Cardiac fibroblast (primary cell): ENCODE results near the gene MORC2.
A peak's percentile ranks its signal among the peaks of the same experiment; 100 is the strongest.

Source experiments
- DNase-seq, 2 donors: peaks; one replicate each; pipeline versions ENCODE4 v3.0.0 to v3.0.0-alpha.2; 2010; ENCODE audit warnings: low read depth in 2 of 2
- H3K4me3 ChIP-seq, 2 donors: replicated peaks in 1 of 2; 1 replicate in 1 of 2; 2 replicates in 1 of 2; pipeline ENCODE4 v1.5.1; 2011; ENCODE audit warnings: low read depth in 2 of 2, low read length in 2 of 2, mild to moderate bottlenecking in 2 of 2, moderate library complexity in 1 of 2
- CTCF ChIP-seq: IDR thresholded peaks from one replicate; pipeline ENCODE4 v1.5.1; 2011; ENCODE audit warnings: low read depth, mild to moderate bottlenecking, low read length, inconsistent platforms

Gene MORC2

GRCh38 chr22:30923168-30923900, 45.2 kb downstream of the MORC2 start:
- no peak for DNase-seq
- TF ChIP-seq CTCF, result no peak
- no peak overlapping the region for H3K4me3 ChIP-seq

GRCh38 chr22:30922151-30922611, 46.4 kb downstream of the MORC2 start:
- H3K4me3 ChIP-seq, result peak overlapping the region; percentile 26 to 40
- peak; percentile 53 to 69 for DNase-seq
- no peak for TF ChIP-seq CTCF

- peak in 1 of 2 donors; percentile 4 for DNase-seq
These were observed 47.5 kb downstream of the MORC2 start for GRCh38 chr22:30921108-30921507.

DNA sequence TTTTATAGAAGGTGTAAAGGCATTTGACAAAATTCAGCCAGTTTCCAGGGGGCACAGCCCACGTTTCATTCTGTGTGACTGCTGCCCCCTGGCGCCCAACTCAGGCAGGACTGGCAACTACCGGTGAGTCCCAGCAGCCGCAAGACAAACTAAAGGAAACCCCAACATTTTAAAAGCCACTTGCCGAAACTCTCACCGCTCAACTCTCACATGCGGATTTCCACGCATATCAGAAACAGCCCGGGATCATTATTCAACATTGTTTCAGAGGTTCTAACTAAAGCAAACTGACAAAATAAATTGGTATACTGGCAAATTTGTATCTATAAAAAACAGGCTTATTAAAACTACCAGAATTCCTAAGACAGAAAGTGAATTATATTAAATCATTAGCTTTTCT, 48.2 kb downstream of the MORC2 start:
- peak; percentile 74 to 75 for DNase-seq
- TF ChIP-seq CTCF, result peak; percentile 86
- no peak overlapping the region for H3K4me3 ChIP-seq

More at GRCh38 chr22:30921108-30921507, 47.5 kb downstream of the MORC2 start:
- no peak overlapping the region for H3K4me3 ChIP-seq
- TF ChIP-seq CTCF, result no peak

DNA sequence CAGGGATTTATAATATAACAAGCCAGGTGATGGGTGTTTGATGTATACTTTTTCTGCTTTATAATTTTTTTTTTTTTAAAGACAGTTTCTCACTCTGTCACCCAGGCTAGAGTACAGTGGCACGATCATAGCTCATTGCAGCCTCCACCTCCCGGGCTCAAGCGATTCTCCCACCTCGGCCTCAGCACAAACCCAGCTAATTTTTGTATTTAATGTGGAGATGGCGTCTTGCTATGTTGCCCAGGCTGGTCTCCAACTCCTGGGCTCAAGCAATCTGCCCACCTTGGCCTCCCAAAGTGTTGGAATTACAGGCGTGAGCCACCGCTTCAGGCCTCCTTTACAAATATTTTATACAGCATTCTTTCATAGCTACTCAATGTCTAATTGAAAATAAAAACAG, 48.6 kb downstream of the MORC2 start:
- no peak for TF ChIP-seq CTCF
- H3K4me3 ChIP-seq, result no peak overlapping the region
- no peak for DNase-seq

GRCh38 chr22:30918761-30919160, 49.8 kb downstream of the MORC2 start:
- TF ChIP-seq CTCF, result no peak
- DNase-seq, result no peak
- H3K4me3 ChIP-seq, result no peak overlapping the region
